Stimulated activated naive CD8-positive, alpha-beta T cell treated with anti-CD3 and anti-CD28 coated beads, Interleukin-15, Interleukin-2, amounts not matched to agents 100 U/mL and 50 U/mL, for 24 hours (primary cell): ENCODE results near the gene PUDP.
"Not testable (repeated sequence)": the region's sequence is repeated elsewhere in the genome, so short reads cannot be mapped to it uniquely, and the experiment has no call there.

Experiments
- ATAC-seq: fragments of 150-1000 bp; cut with Tn5 transposase; one replicate; pipeline ENCODE4 v1.10.0; 2021
- DNase-seq: peaks from one replicate; pipeline ENCODE4 v3.0.0; 2021

The PUDP gene

GRCh38 chrX:7147978-7148854, at the start of gene PUDP:
TSS of gene PUDP (minus strand) at chrX:7148153. CDS start at chrX:7148113, 40 bp downstream.
- ATAC-seq (peak; percentile 88), DNase-seq (peak; percentile 81)

- ATAC-seq (no peak), DNase-seq (no peak)
Observed at GRCh38 chrX:7194606-7195005, 46.7 kb upstream of the PUDP start.

- ATAC-seq (no peak), DNase-seq (no peak)
Observed at GRCh38 chrX:7192871-7193270, 44.9 kb upstream of the PUDP start.

- ATAC-seq, result no peak
- no peak for DNase-seq
Observed at GRCh38 chrX:7191681-7192110, 43.7 kb upstream of the PUDP start.

GRCh38 chrX:7190157-7190556, 42.2 kb upstream of the PUDP start:
- ATAC-seq, result no peak
- DNase-seq, result no peak

GRCh38 chrX:7188672-7189071, 40.7 kb upstream of the PUDP start:
- DNase-seq (no peak), ATAC-seq (no peak)

GRCh38 chrX:7184816-7185215, 36.9 kb upstream of the PUDP start:
- DNase-seq, result no peak
- ATAC-seq, result no peak

- DNase-seq (no peak), ATAC-seq (no peak)
Observed at GRCh38 chrX:7179446-7179845, 31.5 kb upstream of the PUDP start.

- not testable (repeated sequence) for DNase-seq, ATAC-seq
Observed at GRCh38 chrX:7178859-7179258, 30.9 kb upstream of the PUDP start.

- ATAC-seq, result no peak
- DNase-seq, result peak; percentile 20
Observed at GRCh38 chrX:7170898-7171297, 22.9 kb upstream of the PUDP start.

GRCh38 chrX:7169627-7170026, 21.7 kb upstream of the PUDP start:
- ATAC-seq (no peak), DNase-seq (no peak)

- ATAC-seq (no peak), DNase-seq (no peak)
Observed at GRCh38 chrX:7168371-7168770, 20.4 kb upstream of the PUDP start.

GRCh38 chrX:7164174-7164573, 16.2 kb upstream of the PUDP start:
- DNase-seq (no peak), ATAC-seq (no peak)

- no peak for ATAC-seq
- DNase-seq, result no peak
Observed at GRCh38 chrX:7163146-7163677, 15.3 kb upstream of the PUDP start.

GRCh38 chrX:7159149-7159861, 11.4 kb upstream of the PUDP start:
- DNase-seq, result no peak
- no peak for ATAC-seq

GRCh38 chrX:7158468-7158990, 10.6 kb upstream of the PUDP start:
- DNase-seq (no peak), ATAC-seq (no peak)

GRCh38 chrX:7156879-7157278, 8.9 kb upstream of the PUDP start:
- DNase-seq, result no peak
- no peak for ATAC-seq

- no peak for ATAC-seq
Observed at GRCh38 chrX:7155163-7155562, 7.2 kb upstream of the PUDP start.

GRCh38 chrX:7154041-7154597, 6.2 kb upstream of the PUDP start:
- DNase-seq (no peak), ATAC-seq (no peak)

More at GRCh38 chrX:7155163-7155562, 7.2 kb upstream of the PUDP start:
- no peak for DNase-seq

- ATAC-seq (no peak), DNase-seq (no peak)
Observed at GRCh38 chrX:7153231-7153630, 5.3 kb upstream of the PUDP start.

- DNase-seq (no peak), ATAC-seq (no peak)
Observed at GRCh38 chrX:7149411-7149810, 1.5 kb upstream of the PUDP start.

GRCh38 chrX:7147413-7147977, 458 bp downstream of the PUDP start, which contains the start of gene STS:
TSS of gene STS (plus strand) at chrX:7147712. CDS start at chrX:7253200, 105,488 bp downstream.
- DNase-seq, result peak; percentile 32
- peak; percentile 37 for ATAC-seq
